ENCODE results near the gene TMEM238L. TPM values are rescaled to one million over a fixed set of nuclear protein-coding genes. Genes with fewer than 3 reads are reported as not detected.

The TMEM238L gene
- total and polyA plus RNA-seq, 9 of the 15 experiments (the other 6 are each of a cell fraction or from before 2014, with no cell fraction given) = not detected

GRCh38 chr17:10748531-10749181, 55.2 kb downstream of the TMEM238L start:
- WGBS (ENCODE audit: insufficient coverage, low coverage, missing lambda C conversion rate) = 1% methylated on average over 8 of the region's 9 CpGs
- CTCF ChIA-PET (ENCODE audit: low intra/inter-chr PET ratio) = no interaction called here
- Histone ChIP-seq H2AFZ (ENCODE audit: low read depth, low read length) (no peak overlapping the region), H3K4me2 (ENCODE audit: insufficient read depth, low read length) (no peak overlapping the region), H3K36me3 (ENCODE audit: control insufficient read depth, insufficient read depth, low read length) (no peaks in the 10 kb centered on the region), H3K27ac (ENCODE audit: extremely low read depth, low read depth, low read length) (no peak overlapping the region), H3K9ac (ENCODE audit: insufficient read depth in 1 of 2, low read depth in 2 of 2, low read length in 2 of 2) (no peak overlapping the region), H4K20me1 (replicated peaks; ENCODE audit: control insufficient read depth, insufficient read depth, low read length) (no peaks in the 10 kb centered on the region), H3K9me3 (replicated peaks; ENCODE audit: control insufficient read depth, insufficient read depth, low read depth, low read length) (no peaks in the 10 kb centered on the region), H3K4me3 (no peak overlapping the region), H3K27me3 (ENCODE audit: control insufficient read depth in 2 of 2, insufficient read depth in 2 of 2, low read length in 2 of 2) (peaks cover 0 to 10% of the 10 kb centered on the region in 2 experiments; a peak in 1 of 5 replicates), H3K9me1 (ENCODE audit: control insufficient read depth, insufficient read depth, low read length) (no peaks in the 10 kb centered on the region), H3K79me2 (ENCODE audit: control insufficient read depth, insufficient read depth, low read length) (no peaks in the 10 kb centered on the region), H3K4me1 (replicated peaks in 1 of 2; ENCODE audit: control insufficient read depth in 2 of 2, insufficient read depth in 2 of 2, low read length in 2 of 2) (no peaks in the 10 kb centered on the region)
- TF ChIP-seq ELF2 (CRISPR knock-in tag; IDR thresholded peaks at IDR 0.05) = no peak
- TF ChIP-seq RNF219 (CRISPR knock-in tag; IDR thresholded peaks at IDR 0.05) = no peak
- TF ChIP-seq NELFE (IDR thresholded peaks at IDR 0.05; ENCODE audit: insufficient read depth, insufficient read length) = no peak
- intact Hi-C loops (cut with micrococcal nuclease) (no loop called here), in situ Hi-C loops (cut with MboI) (no loop called here)
- POLR2A ChIA-PET = interaction anchor here (0.8 to 1.1 kb wide), 2 partner anchors 11 to 13 kb away, joined by 3 to 4 read pairs; no protein-coding TSS in a partner anchor
- FAIRE-seq = no peak
- no peak for ATAC-seq
- no peak for DNase-seq (ENCODE audit: extremely low read depth in 1 of 4, low spot score in 3 of 4)
- no TSS peak for BruUV-seq (replicated peaks)

All from K562 (cell line).